Prostate gland (tissue), 2 donors: Measurements from ENCODE around the gene CAPRIN2. TPM values are rescaled to one million over a fixed set of nuclear protein-coding genes. Genes with fewer than 3 reads are reported as not detected.

Experiments used
- DNase-seq: peaks from one replicate; pipeline ENCODE4 v3.0.0-alpha.2; 2019; ENCODE audit warnings: low spot score
- H3K27ac ChIP-seq, 2 donors: fragments of 200-600 bp; sonication (generic); 2 replicates each; pipeline ENCODE4 v1.5.1; 2017 to 2019
- H3K27me3 ChIP-seq: fragments of 200-600 bp; sonication (generic); replicated peaks from 2 replicates; pipeline ENCODE4 v1.5.1; 2019; ENCODE audit not compliant: insufficient read depth
- H3K36me3 ChIP-seq, 2 donors: fragments of 200-600 bp; sonication (generic); 1 replicate in 1 of 2; 2 replicates in 1 of 2; pipeline versions ENCODE4 v1.5.1 to v1.8.1; 2017 to 2019
- H3K4me1 ChIP-seq: fragments of 200-600 bp; sonication (generic); replicated peaks from 2 replicates; pipeline ENCODE4 v1.5.1; 2019
- H3K4me3 ChIP-seq, 2 donors: fragments of 200-600 bp; sonication (generic); 2 replicates each; pipeline ENCODE4 v1.5.1; 2017 to 2019
- H3K9me3 ChIP-seq: fragments of 200-600 bp; sonication (generic); 2 replicates; pipeline ENCODE4 v1.5.1; 2017
- CTCF ChIP-seq, 4 experiments: fragments of 200-600 bp in 2 of 4; fragments of 450-650 bp in 2 of 4; sonication (generic) in 2 of 4; IDR thresholded peaks; 1 replicate in 3 of 4; 2 replicates in 1 of 4; pipeline ENCODE4 v1.5.1; 2016 to 2019; ENCODE audit warnings: antibody characterized with exemption in 4 of 4, mild to moderate bottlenecking in 2 of 4, moderate library complexity in 2 of 4
- POLR2A ChIP-seq: fragments of 450-650 bp; IDR thresholded peaks from one replicate; pipeline ENCODE4 v1.6.1; 2016; ENCODE audit warnings: antibody characterized with exemption, mild to moderate bottlenecking
- POLR2AphosphoS5 ChIP-seq: sonication (generic); formaldehyde crosslinking; IDR thresholded peaks from one replicate; pipeline ENCODE4 v1.6.1; 2017; ENCODE audit warnings: antibody characterized with exemption
- WGBS: methylation state at CpG from one replicate; pipeline ENCODE4 v1.1.5; 2018; 5-methylcytosine and 5-hydroxymethylcytosine counted together
- intact Hi-C: fragments of 100-400 bp; cut with DNase I; formaldehyde crosslinking; loops from one replicate; pipeline ENCODE4 v1.14.2; 2022
- total RNA-seq, 2 donors: library from RNA; depleted of rRNA; stranded (reverse); fragments of >200 nt; gene quantifications; one replicate each; pipeline ENCODE4 v1.1.0, GENCODE V29; 2016

Gene CAPRIN2
- total RNA-seq, 2 donors from 2014 or later: 20.4 to 40.0 TPM

GRCh38 chr12:30748147-30748546, 6.6 kb downstream of the CAPRIN2 start:
- WGBS: 91% methylated on average over 2 of the region's 2 CpGs
- H3K27ac ChIP-seq: no peak overlapping the region
- TF ChIP-seq POLR2AphosphoS5 (no peak), POLR2A (no peak), CTCF (IDR thresholded peaks at IDR 0.05) (no peak)

GRCh38 chr12:30746190-30746589, 8.6 kb downstream of the CAPRIN2 start:
- no peaks in the 10 kb centered on the region for H3K36me3 ChIP-seq
- no peak for TF ChIP-seq POLR2A
- TF ChIP-seq CTCF (IDR thresholded peaks at IDR 0.05): no peak
- no peak for TF ChIP-seq POLR2AphosphoS5
- H3K4me1 ChIP-seq: no peaks in the 10 kb centered on the region
- no peak overlapping the region for H3K27ac ChIP-seq
- no peaks in the 10 kb centered on the region for H3K9me3 ChIP-seq
- intact Hi-C loops: no loop called here
- H3K4me3 ChIP-seq: no peak overlapping the region
- no peaks in the 10 kb centered on the region for H3K27me3 ChIP-seq
- DNase-seq: no peak
- 95% methylated on average over 4 of the region's 4 CpGs for WGBS

More at GRCh38 chr12:30748147-30748546, 6.6 kb downstream of the CAPRIN2 start:
- intact Hi-C loops: no loop called here
- no peak overlapping the region for H3K4me3 ChIP-seq
- no peaks in the 10 kb centered on the region for H3K4me1 ChIP-seq
- no peaks in the 10 kb centered on the region for H3K27me3 ChIP-seq
- DNase-seq: no peak
- no peaks in the 10 kb centered on the region for H3K9me3 ChIP-seq
- no peaks in the 10 kb centered on the region for H3K36me3 ChIP-seq

DNA sequence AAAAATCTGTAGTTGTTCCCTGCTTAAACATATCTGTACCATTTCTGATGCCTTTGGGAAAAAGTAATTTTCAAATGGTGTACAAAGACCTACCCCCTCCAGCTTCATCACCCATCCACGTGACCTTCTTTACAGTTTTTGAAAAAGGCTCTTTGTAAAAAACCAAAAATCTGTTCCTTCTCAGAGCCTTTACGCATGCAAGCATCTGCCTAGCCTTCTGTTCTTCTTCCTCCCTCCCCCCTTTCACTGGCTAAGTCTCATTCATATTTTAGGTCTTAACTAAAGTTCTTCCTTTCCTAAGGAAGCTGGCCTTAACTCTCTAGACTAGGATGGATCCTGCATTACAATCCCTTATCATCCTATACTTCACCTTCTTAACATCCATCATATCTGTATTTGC, 10.4 kb downstream of the CAPRIN2 start:
- Histone ChIP-seq H3K4me3 (no peak overlapping the region), H3K36me3 (no peaks in the 10 kb centered on the region), H3K27me3 (no peaks in the 10 kb centered on the region), H3K4me1 (no peaks in the 10 kb centered on the region), H3K9me3 (no peaks in the 10 kb centered on the region), H3K27ac (no peak overlapping the region)
- intact Hi-C loops: no loop called here
- WGBS: 92% methylated on average over 2 of the region's 2 CpGs
- DNase-seq: no peak
- TF ChIP-seq CTCF (IDR thresholded peaks at IDR 0.05) (no peak), POLR2AphosphoS5 (no peak), POLR2A (no peak)

- Histone ChIP-seq H3K27ac (no peak overlapping the region), H3K36me3 (no peaks in the 10 kb centered on the region), H3K9me3 (no peaks in the 10 kb centered on the region), H3K27me3 (no peaks in the 10 kb centered on the region), H3K4me3 (no peak overlapping the region), H3K4me1 (no peaks in the 10 kb centered on the region)
- no peak for DNase-seq
- intact Hi-C loops: no loop called here
- TF ChIP-seq CTCF (IDR thresholded peaks at IDR 0.05) (no peak), POLR2A (no peak), POLR2AphosphoS5 (no peak)
These were observed 14.5 kb downstream of the CAPRIN2 start for GRCh38 chr12:30740274-30740673.

GRCh38 chr12:30739020-30739419, 15.7 kb downstream of the CAPRIN2 start:
- Histone ChIP-seq H3K9me3 (no peaks in the 10 kb centered on the region), H3K36me3 (no peaks in the 10 kb centered on the region), H3K4me1 (no peaks in the 10 kb centered on the region), H3K27ac (no peak overlapping the region), H3K27me3 (no peaks in the 10 kb centered on the region), H3K4me3 (no peak overlapping the region)
- 96% methylated on average over 2 of the region's 2 CpGs for WGBS
- no peak for DNase-seq
- no peak for TF ChIP-seq POLR2AphosphoS5
- no peak for TF ChIP-seq CTCF (IDR thresholded peaks at IDR 0.05)
- no peak for TF ChIP-seq POLR2A
- intact Hi-C loops: no loop called here
